Hippocampal formation (tissue), 2 donors: ENCODE data around the gene KIRREL3.

Experiments used
- DNase-seq, 2 donors: peaks; one replicate each; lab custom pipeline; 2025; lab: John Stamatoyannopoulos, UW

Gene KIRREL3

GRCh38 chr11:126870021-126870420, 130.5 kb downstream of the KIRREL3 start:
- DNase-seq, result no peak

GRCh38 chr11:126868741-126869140, 131.8 kb downstream of the KIRREL3 start:
- DNase-seq, result no peak

GRCh38 chr11:126864934-126865333, 135.6 kb downstream of the KIRREL3 start:
- no peak for DNase-seq

GRCh38 chr11:126863294-126863997, 137.1 kb downstream of the KIRREL3 start:
- no peak for DNase-seq

DNA sequence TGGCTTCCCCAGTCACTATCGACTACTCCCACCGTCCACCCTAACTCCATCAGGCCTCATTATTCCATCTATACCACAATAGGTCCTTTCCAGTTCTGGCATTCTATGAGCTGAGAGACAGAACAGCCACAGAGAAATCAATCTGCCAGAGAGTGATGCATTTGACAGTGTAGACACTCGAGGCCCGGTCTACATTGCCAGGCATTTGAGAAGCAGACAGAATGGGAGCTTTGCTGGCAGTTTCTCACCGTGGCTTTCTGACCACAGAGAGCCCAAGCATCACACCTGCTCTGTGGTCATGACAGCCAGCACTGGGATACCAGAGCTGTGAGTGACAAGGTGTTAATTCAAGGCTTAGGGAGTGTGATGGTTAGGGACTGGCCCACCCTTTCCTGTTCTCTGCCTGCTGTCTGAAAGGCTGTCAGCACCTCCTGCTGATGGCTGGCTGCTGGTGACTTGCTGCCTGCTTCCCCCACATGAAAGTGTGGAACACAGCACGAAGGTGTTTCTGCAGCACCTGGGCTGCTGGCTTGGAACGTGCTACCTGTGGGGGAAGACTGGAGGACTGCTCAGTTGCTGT, 137.8 kb downstream of the KIRREL3 start:
- DNase-seq, result no peak

DNA sequence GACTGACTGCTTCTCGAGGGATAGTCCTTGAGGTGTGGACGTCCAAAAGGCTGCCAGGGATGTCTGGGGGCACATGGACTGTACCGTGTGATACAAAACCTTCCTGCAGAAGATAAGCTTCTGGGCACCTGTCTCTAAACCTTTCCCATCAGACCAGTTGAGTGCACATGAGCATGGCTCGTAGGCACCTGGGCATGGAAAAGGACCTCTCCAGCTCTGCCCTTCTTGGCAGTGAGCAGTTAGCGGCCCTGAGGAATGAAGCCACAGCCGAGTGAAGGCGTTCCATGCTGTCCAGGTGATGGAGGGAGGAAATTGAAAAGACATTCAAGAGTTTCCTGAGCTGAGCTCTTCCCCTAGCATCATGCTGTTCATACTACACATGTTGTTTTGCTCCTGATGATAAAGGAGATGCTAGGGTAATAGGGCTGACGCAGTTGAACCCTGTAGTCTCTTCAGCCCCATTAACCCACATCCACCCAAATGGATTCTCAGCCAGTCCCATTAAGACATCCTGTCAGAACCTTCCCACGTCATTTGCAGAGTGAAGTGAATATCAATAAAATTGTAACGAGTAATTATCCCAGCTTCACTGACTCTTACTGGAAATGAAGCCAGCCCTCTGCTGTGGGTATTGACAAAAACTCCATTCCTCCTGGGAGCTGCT, 138.6 kb downstream of the KIRREL3 start:
- DNase-seq, result no peak

DNA sequence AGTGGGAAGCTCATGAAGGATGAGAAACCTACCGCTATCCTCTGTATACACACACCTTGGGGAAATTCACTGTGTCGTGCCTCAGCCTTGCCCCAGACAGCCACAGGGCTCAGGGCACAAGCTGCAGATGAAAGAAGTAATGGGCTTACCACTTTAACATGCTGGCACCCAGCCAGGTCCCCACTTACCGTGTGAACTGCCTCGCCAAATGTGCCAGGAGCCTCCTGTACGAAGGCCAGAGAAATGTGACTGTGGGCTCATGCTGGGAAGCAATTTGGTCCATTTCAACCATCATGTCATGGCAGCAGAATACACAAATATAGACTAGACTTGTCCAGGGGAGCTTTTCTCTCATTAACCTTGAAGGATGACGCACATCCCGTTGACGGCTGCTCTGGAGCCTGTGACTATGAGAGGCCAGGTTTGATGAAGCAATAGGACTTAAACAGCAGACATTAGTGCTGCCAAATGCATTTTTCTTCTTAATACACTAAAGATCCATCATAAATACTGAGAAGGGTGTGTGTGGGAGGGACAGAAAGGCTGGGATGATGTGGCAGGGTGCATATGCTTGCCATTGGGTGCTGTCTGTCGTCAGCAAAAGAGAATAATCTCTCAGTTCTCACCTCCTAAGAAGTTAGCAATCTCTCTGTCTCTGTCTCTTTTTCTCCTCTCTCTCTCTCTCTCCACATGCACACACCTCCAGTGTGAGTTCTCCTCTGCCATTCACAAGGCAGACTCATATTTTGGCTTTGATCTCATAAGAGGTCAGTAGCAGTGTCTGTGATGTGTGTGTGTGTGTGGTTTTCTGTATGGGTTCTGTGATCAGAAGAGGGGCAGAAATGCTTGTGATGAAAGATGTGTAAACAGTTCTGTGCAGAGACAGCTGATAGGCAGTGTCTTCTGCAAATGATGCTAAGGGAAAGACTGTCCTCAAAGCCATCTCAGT, 142.4 kb downstream of the KIRREL3 start:
- DNase-seq, result no peak

DNA sequence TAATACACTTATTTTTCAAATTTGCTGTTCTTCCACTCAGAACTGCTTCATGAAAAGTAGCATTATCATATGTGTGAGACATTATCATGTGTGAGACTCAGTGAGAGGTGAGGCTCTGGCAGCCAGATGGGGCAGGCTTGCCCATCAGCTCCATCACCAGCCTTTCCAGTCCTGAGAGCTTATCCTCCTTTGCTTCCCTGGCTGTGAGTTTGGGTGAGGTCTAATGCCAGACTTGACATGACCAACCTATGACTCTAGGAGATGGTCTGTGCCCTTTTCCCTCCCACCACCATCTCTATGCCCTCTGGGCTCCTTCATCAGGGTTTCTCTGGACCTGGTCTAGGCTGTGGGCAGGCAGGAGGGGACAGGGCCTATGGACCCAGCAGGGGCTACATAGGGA, 145.0 kb downstream of the KIRREL3 start:
- no peak for DNase-seq

DNA sequence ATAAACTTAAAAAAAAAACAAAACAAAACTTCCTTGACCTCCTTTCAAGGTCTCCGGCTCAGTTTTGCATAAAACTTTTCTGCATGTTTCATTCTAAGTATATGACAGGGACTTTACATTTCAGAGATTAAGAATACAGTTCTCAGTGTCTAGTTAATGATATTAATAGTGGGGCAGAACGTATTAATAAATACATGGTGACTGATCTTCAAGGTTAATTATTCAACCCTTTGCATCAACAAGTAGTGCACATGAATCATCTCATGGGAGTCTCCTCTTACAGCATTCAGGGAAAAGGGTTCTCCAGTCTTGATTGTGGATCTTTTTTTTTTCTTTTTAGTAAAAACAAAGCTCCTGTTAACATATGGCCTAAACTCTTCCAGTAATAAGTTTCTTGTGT, 146.8 kb downstream of the KIRREL3 start:
- no peak for DNase-seq

GRCh38 chr11:126844789-126845188, 155.8 kb downstream of the KIRREL3 start:
- no peak for DNase-seq

DNA sequence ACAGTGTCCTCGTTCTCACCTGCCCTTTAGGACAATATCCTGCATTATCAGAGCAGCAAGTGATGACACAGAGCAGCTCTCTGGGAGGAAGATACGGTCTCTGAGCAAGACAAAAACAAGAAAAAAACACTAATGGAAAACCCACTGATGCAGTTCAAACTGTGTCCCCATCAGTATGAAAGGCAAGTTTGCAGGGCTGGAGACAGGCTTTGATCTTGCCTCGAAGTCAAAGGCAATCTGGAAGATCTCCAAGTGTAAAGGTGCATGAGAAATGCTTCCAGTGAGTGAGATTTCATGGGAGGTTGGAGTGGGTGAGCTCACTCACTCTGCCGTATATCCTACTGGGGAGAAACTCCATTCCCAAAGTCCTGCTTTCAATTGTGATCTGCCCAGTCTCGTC, 157.5 kb downstream of the KIRREL3 start:
- no peak for DNase-seq

GRCh38 chr11:126841999-126842398, 158.6 kb downstream of the KIRREL3 start:
- DNase-seq, result no peak

- no peak for DNase-seq
Observed at GRCh38 chr11:126840975-126841374, 159.6 kb downstream of the KIRREL3 start.

GRCh38 chr11:126840201-126840886, 160.2 kb downstream of the KIRREL3 start:
- DNase-seq, result no peak

DNA sequence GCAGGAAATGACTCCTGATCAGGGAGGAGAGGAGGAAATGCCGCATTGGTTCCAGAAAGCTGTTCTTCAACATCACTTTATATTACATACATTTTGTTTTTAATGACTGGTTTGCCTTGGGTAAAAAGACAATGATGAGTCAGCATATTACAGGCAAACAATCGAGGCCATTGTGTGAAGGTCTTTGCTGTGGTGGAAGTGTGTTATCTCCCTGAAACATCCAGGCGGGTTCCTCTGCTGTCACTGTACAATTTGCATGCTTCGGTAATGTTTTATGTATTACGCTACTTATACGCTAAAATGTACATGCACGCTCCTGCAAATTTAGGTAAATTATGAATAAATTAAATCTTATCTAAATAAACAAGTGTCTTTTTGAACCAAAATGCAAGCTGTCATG, 161.1 kb downstream of the KIRREL3 start:
- DNase-seq, result peak; percentile 33 to 59

DNA sequence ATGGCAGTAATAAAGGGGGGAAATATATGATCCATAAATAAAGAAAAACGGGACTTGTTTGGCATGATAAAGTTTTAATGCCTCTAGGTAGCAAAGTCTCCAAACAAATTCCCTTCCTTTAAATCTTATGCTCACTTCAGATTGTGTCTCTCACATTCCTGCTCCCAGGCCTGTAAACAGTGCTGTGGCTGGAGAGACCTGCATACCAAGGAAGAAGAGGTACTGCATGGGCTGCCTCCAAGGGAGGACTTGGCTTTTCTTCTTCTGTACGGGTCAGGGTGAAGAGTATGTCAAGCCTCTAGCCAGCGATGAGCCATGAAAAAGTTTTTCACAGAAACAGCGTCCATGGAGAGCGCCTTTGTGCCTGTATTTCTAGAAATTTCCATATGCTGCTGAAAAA, 161.8 kb downstream of the KIRREL3 start:
- DNase-seq, result no peak

DNA sequence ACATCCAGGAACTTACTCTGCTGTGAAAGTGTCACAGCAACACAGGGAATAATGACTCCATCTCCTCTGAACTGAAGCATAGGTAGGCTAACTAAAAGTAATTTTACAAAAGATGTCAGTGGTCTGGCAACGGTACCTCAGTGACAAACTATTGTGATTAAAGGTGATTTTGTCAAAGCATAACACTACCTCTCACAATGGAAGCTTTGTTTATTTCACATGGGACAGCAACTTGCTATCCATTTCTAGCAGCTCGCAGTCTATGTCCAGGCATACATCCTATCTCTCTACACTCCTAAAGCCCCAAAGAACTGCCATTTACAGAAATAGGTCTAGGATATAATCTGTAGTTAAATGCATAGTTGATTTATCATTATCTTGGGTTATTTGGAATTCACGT, 163.0 kb downstream of the KIRREL3 start:
- DNase-seq, result no peak

DNA sequence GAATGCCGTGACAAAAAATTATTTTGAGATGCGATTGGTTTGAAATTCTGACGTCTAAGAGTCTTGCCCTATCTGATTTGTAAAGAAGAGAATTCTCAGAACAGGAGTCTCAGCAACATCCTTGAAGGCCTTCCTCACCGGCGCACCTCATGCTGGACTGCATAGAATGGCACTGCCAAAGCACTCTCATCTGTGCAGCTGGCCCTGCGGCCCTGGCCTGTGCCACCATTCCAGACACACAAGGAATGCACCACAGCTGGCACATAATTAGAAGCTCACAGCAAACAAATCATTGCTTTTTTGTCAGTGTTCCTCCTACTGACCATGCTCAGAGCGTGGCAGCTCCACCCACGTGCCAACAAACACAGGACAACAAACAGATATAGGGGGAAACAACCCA, 166.0 kb downstream of the KIRREL3 start:
- no peak for DNase-seq

DNA sequence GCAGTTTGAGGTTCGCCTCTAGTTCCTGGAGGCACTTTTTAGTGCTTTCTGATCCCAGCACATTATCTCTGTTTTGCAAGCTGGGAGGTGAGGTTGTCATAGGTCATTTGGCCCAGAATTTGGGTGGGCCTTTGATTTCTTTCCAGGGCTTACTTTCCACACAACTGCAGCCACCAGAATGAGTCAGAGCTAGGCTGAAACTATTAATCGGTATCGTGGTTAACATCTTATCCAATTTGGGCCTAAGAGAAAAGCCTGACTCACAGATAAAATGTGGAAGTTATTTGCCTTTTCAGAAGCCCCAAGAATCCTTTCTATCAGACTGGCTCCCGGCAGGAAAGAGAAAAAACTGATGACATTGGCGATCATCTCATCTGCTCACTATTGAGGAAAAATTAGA, 166.4 kb downstream of the KIRREL3 start:
- DNase-seq, result no peak

DNA sequence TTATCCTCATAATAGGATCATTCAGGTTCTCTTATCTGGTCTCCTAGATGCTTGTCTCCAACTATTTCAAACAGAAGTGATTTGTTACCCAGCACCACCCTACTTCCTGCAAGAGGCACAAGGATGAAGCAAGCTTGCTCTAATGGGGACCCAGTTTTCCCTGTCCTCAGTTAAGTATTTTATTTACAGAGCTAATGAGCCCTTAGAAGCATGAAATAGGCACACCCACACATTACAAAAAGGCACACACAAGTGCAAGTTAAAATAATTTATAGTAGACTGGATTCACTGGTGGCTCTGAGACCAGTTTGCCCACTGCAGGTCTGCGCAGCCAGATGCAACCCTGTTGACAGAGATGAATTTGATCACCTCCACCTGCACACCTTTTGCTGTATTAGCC, 167.5 kb downstream of the KIRREL3 start:
- DNase-seq, result no peak

- DNase-seq, result no peak
Observed at GRCh38 chr11:126832387-126832786, 168.2 kb downstream of the KIRREL3 start.
